GM12874 (cell line): Measurements from ENCODE around the gene DUS3L.

Source experiments
- CTCF ChIP-seq: IDR thresholded peaks from 2 replicates; pipeline ENCODE4 v1.5.1; 2011; ENCODE audit warnings: low read depth, mild to moderate bottlenecking, control low read depth, low read length, moderate library complexity; ENCODE audit not compliant: insufficient read depth

DUS3L gene

GRCh38 chr19:5790559-5791520, at the start of gene DUS3L:
TSS of gene DUS3L (minus strand) at chr19:5791163. CDS start at chr19:5791141, 22 bp downstream.
- no peak for TF ChIP-seq CTCF

- no peak for TF ChIP-seq CTCF
These were observed 48.4 kb upstream of the DUS3L start, which contains the start of gene FUT6 for GRCh38 chr19:5839065-5840017. TSS of gene FUT6 (minus strand) at chr19:5839702. CDS start at chr19:5832567, 7,135 bp downstream.

- no peak for TF ChIP-seq CTCF
These were observed 47.5 kb upstream of the DUS3L start for GRCh38 chr19:5838353-5839064.

- no peak for TF ChIP-seq CTCF
These were observed 46.9 kb upstream of the DUS3L start for GRCh38 chr19:5837761-5838352.

GRCh38 chr19:5832527-5833216, 41.7 kb upstream of the DUS3L start:
- no peak for TF ChIP-seq CTCF

GRCh38 chr19:5832061-5832460, 41.1 kb upstream of the DUS3L start:
- no peak for TF ChIP-seq CTCF
